HL-60 (cell line): Measurements from ENCODE around the gene TTC21A.

ENCODE experiments used
- REST ChIP-seq: IDR thresholded peaks from 2 replicates; pipeline ENCODE4 v1.6.1; 2012; ENCODE audit warnings: low read depth; ENCODE audit not compliant: insufficient replicate concordance
- SPI1 ChIP-seq: IDR thresholded peaks from 2 replicates; pipeline ENCODE4 v1.6.1; 2012; ENCODE audit warnings: low read depth, mild to moderate bottlenecking, borderline replicate concordance
- TF ChIP-seq, protein P1 (sequence below): IDR thresholded peaks from one replicate; pipeline ENCODE4 v1.5.1; 2011; ENCODE audit warnings: low read length, control low read depth, inconsistent platforms; ENCODE audit not compliant: insufficient read depth

DNA sequence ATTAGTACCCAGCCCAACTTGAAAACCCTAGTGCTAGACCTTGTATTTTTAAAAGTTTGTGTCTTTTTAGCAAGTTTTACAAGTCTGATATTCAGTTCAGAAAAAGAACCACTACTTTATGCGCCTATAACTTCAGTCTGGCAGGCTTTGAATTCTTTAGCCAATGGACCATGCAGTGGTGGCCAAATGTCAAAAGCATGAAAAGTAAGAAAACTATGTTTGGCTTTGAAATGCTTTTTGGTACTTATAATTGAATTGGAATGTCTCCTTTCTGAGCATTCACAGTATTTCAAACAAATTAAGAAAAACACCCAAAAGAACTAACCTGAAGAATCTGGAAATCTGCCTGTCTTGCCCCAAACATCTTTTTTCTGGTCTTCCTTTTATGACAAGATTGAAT lies 42.8 kb upstream of the TTC21A start:
- TF ChIP-seq, protein P1, sequence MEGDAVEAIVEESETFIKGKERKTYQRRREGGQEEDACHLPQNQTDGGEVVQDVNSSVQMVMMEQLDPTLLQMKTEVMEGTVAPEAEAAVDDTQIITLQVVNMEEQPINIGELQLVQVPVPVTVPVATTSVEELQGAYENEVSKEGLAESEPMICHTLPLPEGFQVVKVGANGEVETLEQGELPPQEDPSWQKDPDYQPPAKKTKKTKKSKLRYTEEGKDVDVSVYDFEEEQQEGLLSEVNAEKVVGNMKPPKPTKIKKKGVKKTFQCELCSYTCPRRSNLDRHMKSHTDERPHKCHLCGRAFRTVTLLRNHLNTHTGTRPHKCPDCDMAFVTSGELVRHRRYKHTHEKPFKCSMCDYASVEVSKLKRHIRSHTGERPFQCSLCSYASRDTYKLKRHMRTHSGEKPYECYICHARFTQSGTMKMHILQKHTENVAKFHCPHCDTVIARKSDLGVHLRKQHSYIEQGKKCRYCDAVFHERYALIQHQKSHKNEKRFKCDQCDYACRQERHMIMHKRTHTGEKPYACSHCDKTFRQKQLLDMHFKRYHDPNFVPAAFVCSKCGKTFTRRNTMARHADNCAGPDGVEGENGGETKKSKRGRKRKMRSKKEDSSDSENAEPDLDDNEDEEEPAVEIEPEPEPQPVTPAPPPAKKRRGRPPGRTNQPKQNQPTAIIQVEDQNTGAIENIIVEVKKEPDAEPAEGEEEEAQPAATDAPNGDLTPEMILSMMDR: no peak
- TF ChIP-seq SPI1 (no peak), REST (no peak)
